ENCODE results near the gene UPK3A.
"Not testable (repeated sequence)": the region's sequence is repeated elsewhere in the genome, so short reads cannot be mapped to it uniquely, and the experiment has no call there.

Gene UPK3A

DNA sequence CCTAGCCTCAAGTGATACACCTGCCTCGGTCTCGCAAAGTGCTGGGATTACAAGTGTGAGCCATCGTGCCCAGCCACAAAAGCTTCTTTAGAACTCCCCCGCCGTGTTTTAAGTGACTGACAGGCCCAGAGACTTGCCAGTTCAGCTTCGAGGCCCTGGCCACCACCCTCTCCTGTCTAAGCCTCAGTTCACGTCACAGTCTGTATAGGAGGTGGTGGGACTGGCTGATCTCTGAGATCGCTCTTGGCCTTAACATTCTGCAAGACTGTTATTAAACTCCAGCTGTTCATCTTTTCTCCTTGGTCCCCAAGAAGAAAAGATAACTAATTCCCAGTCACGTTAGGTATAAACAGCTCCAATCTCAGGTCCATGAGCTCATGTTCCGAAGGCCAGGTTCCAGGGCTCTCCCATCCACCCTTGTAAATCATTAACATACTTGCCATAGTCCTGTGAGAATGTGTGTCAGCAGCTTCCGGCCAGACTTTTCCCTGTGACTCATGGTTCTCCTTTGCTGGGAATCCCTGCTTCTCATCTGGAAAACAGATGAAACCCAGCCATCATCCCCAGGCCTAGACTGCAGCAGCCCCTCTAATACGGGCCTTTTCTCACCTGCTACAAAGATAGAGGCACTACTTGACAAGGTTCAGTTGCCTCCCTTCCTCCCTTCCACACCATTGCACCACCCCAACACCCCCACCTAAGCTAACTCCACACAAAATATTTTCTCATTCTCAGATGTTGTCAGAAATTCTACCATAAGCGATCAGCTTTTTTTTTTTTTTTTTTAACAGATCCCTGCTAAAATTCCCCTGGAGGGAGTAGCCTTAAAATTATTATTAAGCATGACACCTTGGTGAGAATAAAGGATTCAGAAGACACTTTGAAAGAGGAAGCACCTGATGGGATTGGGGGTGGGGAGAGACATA lies 38.4 kb upstream of the UPK3A start:
- Mint-ChIP-seq H3K27ac (peak overlapping the region; percentile 63), H3K9me3 (no peaks in the 10 kb centered on the region), H3K4me1 (ENCODE audit: low read depth) (peaks cover 18% of the 10 kb centered on the region), H3K36me3 (ENCODE audit: low read depth) (no peaks in the 10 kb centered on the region), H3K27me3 (no peaks in the 10 kb centered on the region), H3K4me3 (no peak overlapping the region)
- DNase-seq: no peak

DNA sequence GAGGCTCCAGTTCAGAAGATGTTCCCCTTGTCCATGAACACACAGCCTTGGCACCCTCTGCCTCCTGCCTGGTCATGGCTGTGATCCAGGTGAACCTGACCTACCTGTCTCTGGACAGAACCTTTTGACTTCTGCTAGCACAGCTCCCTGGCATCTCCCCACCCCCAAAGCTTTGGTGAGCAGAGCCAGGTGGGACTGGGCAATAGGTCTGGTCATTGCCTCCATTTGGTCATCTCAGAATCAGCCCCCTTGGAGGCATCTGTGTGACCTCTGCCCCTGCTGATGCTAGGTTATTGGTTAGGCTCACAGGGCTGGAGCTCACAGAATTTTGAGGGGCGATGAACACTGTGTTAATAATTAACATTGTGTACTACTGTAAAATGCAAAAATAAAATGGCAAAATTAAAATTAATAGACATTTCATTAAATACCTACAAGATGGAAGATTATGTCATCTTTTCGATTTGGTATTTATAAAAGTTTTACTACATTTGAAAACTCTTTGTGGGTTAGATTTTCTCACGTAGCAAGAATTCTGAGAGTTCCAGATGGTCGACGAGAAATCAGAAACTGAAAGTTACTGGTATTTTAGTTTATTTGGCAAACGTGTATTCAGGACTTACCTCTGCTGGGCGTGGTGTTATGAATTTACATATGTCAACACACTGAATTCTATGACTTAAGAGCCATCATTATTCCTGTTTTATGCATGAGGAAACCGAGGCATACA lies 35.8 kb upstream of the UPK3A start:
- Mint-ChIP-seq H3K4me1 (ENCODE audit: low read depth) (peaks cover 15% of the 10 kb centered on the region), H3K27ac (no peak overlapping the region), H3K36me3 (ENCODE audit: low read depth) (no peaks in the 10 kb centered on the region), H3K9me3 (no peaks in the 10 kb centered on the region), H3K4me3 (no peak overlapping the region), H3K27me3 (no peaks in the 10 kb centered on the region)
- no peak for DNase-seq

DNA sequence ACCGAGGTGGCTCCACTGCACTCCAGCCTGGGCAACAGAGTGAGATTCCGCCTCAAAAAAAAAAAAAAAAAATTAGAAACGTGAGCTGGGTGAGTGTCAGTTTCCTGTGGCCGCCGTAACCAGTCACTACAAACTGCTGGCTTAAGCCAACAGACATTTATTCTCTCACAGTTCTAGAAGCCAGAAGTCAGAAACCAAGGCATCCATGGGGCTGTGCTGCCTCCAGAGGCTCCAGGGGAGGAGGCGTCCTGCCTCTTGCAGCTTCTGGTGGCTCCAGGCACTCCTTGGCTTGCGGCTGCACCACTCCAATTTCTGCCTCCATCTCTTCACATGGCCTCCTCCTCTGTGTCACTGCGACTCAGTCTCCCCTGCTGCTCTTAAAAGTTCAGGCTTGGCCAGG lies 32.9 kb upstream of the UPK3A start:
- DNase-seq: no peak
- no peak overlapping the region for H3K4me3 Mint-ChIP-seq
- H3K36me3 Mint-ChIP-seq (ENCODE audit: low read depth): no peaks in the 10 kb centered on the region
- peaks cover 25% of the 10 kb centered on the region for H3K4me1 Mint-ChIP-seq (ENCODE audit: low read depth)
- H3K27ac Mint-ChIP-seq: no peak overlapping the region
- no peaks in the 10 kb centered on the region for H3K27me3 Mint-ChIP-seq
- no peaks in the 10 kb centered on the region for H3K9me3 Mint-ChIP-seq

DNA sequence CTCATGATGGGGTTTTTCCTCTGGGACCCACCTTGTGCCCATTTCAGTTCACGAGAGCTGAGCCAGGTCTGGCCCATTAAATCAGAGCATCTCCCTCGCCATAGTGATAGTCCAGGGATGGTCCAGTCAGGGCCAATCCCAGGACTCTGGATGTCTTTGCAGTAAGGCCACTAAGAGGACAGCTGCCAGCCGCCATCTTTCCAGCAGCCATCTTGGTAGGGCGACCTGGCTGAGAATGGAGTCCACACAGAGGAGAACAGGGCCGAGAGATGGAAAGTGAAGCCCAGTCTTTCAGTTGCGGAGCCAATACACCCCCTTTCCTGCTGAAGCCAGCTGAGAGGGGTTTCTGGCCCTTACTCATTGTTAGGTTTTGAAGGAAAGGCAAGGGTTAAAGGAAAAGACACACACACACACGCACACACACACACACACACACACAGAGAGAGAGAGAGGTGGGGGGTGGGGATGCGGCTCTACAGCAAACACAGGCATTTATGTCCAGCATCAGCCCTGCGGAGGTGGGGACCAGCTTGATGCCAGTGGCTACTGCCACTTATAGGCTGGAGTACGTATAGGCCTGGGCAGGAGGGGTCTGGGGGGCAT lies 31.6 kb upstream of the UPK3A start:
- Mint-ChIP-seq H3K4me3 (no peak overlapping the region), H3K27me3 (no peaks in the 10 kb centered on the region), H3K36me3 (ENCODE audit: low read depth) (no peaks in the 10 kb centered on the region), H3K4me1 (ENCODE audit: low read depth) (peaks cover 23% of the 10 kb centered on the region), H3K27ac (no peak overlapping the region), H3K9me3 (no peaks in the 10 kb centered on the region)
- DNase-seq: no peak

DNA sequence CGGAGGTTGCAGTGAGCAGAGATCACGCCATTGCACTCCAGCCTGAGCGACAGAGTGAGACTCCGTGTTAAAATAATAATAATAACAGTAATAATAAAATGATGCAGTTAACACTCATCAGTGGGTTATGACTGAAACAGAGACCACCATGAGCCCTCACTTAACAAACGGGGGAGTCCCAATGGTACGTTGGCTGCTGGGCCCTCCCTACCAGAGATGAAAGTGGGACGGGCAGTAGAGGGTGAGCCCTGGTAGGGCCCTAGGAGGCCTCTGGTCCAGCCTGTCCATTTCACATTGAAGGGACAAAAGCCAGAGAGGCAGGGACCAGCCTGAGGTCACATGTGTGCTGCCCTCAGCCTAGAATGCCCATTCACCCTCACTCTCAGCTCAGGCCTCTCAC lies 30.4 kb upstream of the UPK3A start:
- no peaks in the 10 kb centered on the region for H3K36me3 Mint-ChIP-seq (ENCODE audit: low read depth)
- DNase-seq: no peak
- no peaks in the 10 kb centered on the region for H3K9me3 Mint-ChIP-seq
- H3K4me1 Mint-ChIP-seq (ENCODE audit: low read depth): peaks cover 19% of the 10 kb centered on the region
- H3K27ac Mint-ChIP-seq: peak overlapping the region; percentile 88
- H3K4me3 Mint-ChIP-seq: no peak overlapping the region
- H3K27me3 Mint-ChIP-seq: no peaks in the 10 kb centered on the region

DNA sequence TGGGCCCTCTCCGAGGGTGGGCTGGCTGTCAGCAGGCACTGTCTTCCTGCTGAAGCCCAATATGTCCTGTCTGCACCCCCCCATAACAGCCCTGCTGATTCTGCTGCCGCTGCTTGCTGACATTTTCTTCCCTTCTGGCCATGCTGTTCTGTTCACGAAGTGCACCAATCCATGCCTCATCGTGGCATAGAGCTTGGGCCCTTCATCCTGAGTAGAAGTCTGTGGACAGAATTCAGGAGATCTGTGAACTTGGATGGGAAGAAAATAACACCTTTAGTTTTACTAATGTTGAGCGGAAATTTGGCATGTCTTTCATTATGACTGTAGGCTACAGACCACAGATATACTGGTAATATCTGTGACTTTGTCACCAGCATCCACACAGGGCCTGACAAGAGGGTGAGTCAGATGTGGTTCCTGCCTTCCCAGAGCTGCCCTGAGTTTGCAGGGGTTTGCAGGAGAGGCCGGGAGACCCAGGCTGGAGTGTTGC lies 29.9 kb upstream of the UPK3A start:
- Mint-ChIP-seq H3K4me3 (peak overlapping the region; percentile 8), H3K27me3 (no peaks in the 10 kb centered on the region), H3K27ac (peak overlapping the region; percentile 88), H3K36me3 (ENCODE audit: low read depth) (no peaks in the 10 kb centered on the region), H3K4me1 (ENCODE audit: low read depth) (peaks cover 19% of the 10 kb centered on the region), H3K9me3 (no peaks in the 10 kb centered on the region)
- no peak for DNase-seq

DNA sequence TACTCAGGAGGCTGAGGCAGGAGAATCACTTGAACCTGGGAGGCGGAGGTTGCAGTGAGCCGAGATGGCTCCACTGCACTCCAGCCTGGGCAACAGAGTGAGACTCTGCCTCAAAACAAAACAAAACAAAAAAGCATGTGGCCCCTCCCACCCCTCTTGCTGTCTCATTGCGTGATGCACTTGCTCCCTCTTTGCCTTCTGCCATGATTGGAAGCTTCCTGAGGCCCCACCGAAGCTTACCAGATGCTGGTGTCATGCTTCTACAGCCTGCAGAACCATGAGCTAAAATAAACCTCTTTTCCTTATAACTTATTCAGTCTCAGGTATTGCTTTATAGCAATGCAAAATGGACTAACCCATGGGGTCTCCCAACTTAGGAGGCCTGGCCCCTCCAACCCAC lies 26.8 kb upstream of the UPK3A start:
- not testable (repeated sequence) for DNase-seq; H3K4me3 Mint-ChIP-seq; H3K9me3 Mint-ChIP-seq; H3K36me3 Mint-ChIP-seq (ENCODE audit: low read depth); H3K27ac Mint-ChIP-seq
- H3K4me1 Mint-ChIP-seq (ENCODE audit: low read depth): peaks cover 19% of the 10 kb centered on the region
- H3K27me3 Mint-ChIP-seq: peaks cover 12% of the 10 kb centered on the region

DNA sequence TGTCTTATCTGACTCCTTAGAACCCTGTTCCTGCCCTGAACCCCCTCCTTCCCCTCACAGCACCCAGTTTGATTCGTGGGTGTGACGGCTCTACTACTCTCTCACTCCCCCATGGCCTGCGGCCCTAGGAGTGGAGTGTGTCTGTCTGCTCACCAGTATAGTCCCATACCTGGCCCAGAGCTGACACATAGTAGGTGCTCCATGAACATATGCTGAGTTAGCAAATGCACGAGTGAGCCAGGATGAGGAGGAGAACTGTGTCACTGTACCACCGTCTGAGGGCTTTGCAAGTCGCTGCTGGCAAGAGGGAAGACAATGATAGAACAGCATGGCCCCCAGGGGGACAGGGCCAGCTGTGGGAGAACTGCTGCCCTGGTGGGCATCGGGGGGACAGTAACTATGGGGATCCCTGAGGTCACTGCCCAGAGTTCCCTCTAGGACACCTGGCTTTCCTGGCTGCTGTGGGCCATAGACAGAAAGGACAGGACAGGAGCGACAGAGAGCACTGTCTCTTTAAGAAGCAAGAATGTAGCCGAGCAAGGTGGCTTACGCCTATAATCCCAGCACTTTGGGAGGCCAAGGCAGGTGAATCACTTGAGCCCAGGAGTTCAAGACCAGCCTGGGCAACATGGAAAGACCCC lies 24.9 kb upstream of the UPK3A start:
- no peak for DNase-seq
- Mint-ChIP-seq H3K4me3 (no peak overlapping the region), H3K4me1 (ENCODE audit: low read depth) (peaks cover 12% of the 10 kb centered on the region), H3K36me3 (ENCODE audit: low read depth) (no peaks in the 10 kb centered on the region), H3K9me3 (no peaks in the 10 kb centered on the region), H3K27ac (no peak overlapping the region), H3K27me3 (peaks cover 23% of the 10 kb centered on the region)

DNA sequence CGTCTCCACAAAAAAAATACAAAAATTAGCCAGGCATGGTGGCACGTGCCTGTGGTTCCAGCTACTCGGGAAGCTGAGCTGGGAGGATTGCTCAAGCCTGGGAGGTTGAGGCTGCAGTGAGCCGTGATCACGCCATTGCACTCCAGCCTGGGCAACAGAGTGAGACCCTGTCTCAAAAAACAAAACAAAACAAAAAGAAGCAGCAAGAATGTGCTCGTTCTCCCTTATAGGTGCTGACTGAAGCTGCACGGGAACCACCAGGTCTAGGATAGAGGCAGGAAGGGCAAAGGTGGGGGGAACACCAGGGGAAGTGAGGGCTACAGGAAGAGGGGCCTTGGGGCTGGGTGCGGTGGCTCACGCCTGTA lies 24.4 kb upstream of the UPK3A start:
- not testable (repeated sequence) for DNase-seq; H3K9me3 Mint-ChIP-seq; H3K36me3 Mint-ChIP-seq (ENCODE audit: low read depth); H3K4me1 Mint-ChIP-seq (ENCODE audit: low read depth); H3K27ac Mint-ChIP-seq; H3K4me3 Mint-ChIP-seq
- peaks cover 25% of the 10 kb centered on the region for H3K27me3 Mint-ChIP-seq

DNA sequence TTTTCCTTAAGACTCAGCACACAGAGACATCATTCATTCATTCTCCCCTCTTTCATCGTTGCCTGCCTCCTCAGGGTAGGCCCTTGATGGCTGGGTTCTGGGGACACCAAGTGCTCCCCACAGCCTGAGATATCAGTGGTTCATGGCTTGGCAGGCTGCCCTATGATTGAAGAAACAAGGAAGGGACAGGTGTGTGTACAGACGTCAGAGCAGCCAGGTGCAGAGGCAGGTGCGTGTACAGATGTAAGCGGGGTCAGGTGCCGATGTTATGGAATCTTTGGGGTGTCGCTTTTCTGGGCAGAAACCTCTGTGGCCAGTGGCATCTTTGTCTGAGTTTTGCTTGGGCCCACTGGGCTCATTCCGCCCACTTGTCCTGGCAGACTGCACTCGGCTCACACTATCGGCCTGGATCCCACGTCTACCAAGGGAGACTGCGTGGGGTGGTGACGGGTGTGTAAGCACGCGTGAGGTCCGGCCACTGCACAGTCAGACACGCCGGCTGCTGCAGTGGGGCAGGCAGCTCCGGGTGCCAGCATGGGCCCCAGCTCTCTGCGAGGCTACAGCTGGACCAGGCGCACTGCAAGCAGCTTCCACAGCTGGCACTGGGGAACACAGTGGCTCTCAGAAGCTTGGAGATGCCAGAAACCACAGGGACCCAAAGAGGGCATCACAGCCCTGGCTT lies 23.2 kb upstream of the UPK3A start:
- no peaks in the 10 kb centered on the region for H3K36me3 Mint-ChIP-seq (ENCODE audit: low read depth)
- DNase-seq: no peak
- H3K9me3 Mint-ChIP-seq: no peaks in the 10 kb centered on the region
- no peaks in the 10 kb centered on the region for H3K4me1 Mint-ChIP-seq (ENCODE audit: low read depth)
- no peak overlapping the region for H3K27ac Mint-ChIP-seq
- H3K4me3 Mint-ChIP-seq: no peak overlapping the region
- peaks cover 29% of the 10 kb centered on the region for H3K27me3 Mint-ChIP-seq

DNA sequence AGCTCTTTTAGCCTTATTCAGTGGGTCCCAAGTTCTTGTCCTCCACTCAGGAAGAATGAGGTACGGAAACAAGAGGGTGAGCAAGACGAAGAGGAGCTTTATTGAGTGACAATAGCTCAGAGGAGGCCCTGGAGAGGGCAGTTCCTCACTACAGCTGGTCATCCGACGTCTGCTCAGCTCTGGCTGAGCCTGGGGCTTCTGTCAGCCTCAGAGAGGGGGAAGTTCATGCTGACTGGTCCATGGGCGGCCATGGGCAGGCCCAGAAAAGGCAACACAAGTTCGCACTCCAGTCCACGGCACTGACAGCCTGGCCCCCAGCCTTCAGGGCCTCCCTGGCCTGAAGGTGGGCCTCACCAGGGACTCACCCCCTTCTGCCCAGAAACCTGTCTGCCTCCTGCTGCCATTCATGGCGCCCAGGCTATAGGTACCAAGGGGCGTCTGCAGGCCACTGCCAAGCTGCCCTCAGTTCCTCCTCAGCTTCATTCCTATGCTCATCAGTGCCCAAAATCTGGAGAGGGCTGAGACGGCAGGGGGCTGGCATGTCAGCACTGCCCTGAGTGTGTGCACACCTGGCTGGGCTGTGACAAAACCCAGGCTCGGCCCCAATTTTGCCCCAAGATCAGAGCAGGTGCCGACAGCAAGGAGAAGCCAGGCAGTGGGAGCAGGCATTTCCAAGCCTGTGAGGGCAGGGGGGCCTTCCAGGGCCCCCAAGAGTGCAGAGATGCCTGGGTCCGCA lies 22.4 kb upstream of the UPK3A start:
- Mint-ChIP-seq H3K36me3 (ENCODE audit: low read depth) (no peaks in the 10 kb centered on the region), H3K4me1 (ENCODE audit: low read depth) (no peaks in the 10 kb centered on the region), H3K9me3 (no peaks in the 10 kb centered on the region), H3K27me3 (peaks cover 33% of the 10 kb centered on the region), H3K4me3 (no peak overlapping the region), H3K27ac (no peak overlapping the region)
- no peak for DNase-seq

DNA sequence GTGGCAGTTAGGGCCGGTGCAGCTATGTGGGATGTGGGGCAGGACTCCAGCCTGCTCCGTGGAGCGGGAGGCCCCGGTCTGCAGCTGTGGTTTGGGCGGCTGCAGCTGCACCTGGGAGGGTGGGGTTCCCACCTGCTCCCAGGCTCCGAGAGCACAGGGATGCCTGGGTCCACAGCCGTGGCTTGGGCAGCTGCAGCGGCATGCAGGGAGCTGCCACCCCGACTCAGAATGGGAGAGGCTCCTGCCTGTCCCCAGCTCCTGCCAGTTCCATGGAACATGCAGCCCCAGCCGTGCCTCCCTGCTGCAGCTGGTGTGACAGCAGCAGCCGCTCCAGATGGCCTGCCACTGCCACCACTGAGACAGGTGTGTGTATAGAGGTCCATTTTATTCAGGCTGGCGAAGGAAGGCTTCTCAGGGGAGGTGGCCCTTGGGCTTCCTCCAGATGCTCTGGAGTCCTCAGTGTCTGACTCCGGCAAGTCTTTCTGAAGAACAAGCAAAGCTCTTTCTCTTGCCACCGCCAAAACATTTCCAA lies 21.8 kb upstream of the UPK3A start:
- peaks cover 33% of the 10 kb centered on the region for H3K27me3 Mint-ChIP-seq
- H3K36me3 Mint-ChIP-seq (ENCODE audit: low read depth): no peaks in the 10 kb centered on the region
- H3K4me3 Mint-ChIP-seq: no peak overlapping the region
- no peaks in the 10 kb centered on the region for H3K4me1 Mint-ChIP-seq (ENCODE audit: low read depth)
- no peak for DNase-seq
- no peaks in the 10 kb centered on the region for H3K9me3 Mint-ChIP-seq
- no peak overlapping the region for H3K27ac Mint-ChIP-seq

DNA sequence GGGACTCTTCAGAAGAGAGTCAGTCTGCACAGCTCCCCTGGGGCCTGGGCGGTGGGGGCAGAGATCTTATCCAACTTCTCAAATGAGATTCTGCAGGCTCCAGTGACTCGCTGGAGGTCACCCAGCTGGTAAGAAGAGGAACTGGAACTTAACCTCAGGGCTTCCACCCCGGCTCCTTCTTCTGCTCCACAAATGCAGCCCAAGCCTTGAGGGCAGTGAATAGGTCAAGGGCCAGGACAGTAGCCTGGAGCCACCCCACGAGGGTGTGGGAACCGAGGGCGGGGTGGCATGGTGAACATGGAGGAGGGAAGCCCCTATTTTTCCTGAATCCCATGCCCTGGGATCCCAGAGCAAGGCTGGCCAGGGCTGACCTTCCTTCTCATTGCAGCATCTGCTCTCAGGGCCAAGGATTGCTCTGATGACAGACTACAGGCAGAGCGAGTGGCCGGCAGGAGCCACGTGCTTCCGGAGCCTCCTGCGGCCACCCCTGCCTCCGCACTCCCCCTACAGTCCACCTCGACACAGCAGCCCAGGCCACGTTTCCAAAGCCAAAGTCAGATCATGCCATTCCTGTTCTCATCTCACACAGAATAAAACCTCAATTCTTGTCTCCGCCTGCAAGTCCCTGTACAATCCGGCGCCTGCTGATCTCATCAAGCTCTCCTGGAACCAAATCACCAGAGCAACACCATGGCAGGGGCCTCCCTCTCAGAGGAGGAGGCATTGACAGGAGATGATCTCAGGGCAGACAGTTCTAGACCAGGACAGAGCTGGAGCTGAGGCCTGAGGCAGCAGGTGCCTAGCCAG lies 21.1 kb upstream of the UPK3A start:
- no peaks in the 10 kb centered on the region for H3K36me3 Mint-ChIP-seq (ENCODE audit: low read depth)

More for the DNA sequence above, 21.1 kb upstream of the UPK3A start:
- Mint-ChIP-seq H3K27ac (no peak overlapping the region), H3K9me3 (no peaks in the 10 kb centered on the region), H3K4me3 (no peak overlapping the region), H3K27me3 (peaks cover 33% of the 10 kb centered on the region), H3K4me1 (ENCODE audit: low read depth) (peaks cover 2% of the 10 kb centered on the region)
- no peak for DNase-seq

Data from activated T-cell treated with anti-CD3 and anti-CD28 coated beads, Interleukin-2, amount 50 U/mL, for 24 hours (primary cell).